IPS-18c (cell line): Measurements from ENCODE around the gene MROH8.

Experiments
- H3K4me3 ChIP-seq: 2 replicates; pipeline ENCODE4 v1.7.0; 2013; ENCODE audit warnings: low read depth, mild to moderate bottlenecking, low read length, moderate library complexity; ENCODE audit not compliant: insufficient read depth
- H3K9me3 ChIP-seq: one replicate; pipeline ENCODE4 v1.6.1; 2013; ENCODE audit warnings: mild to moderate bottlenecking, low read length, moderate library complexity; ENCODE audit not compliant: control insufficient read depth, insufficient read depth

The MROH8 gene

GRCh38 chr20:37202267-37202943 lies 23.1 kb upstream of the MROH8 start:
- no peak overlapping the region for H3K4me3 ChIP-seq
- no peaks in the 10 kb centered on the region for H3K9me3 ChIP-seq

GRCh38 chr20:37201827-37202162 lies 22.4 kb upstream of the MROH8 start:
- Histone ChIP-seq H3K9me3 (no peaks in the 10 kb centered on the region), H3K4me3 (no peak overlapping the region)

- Histone ChIP-seq H3K9me3 (no peaks in the 10 kb centered on the region), H3K4me3 (no peak overlapping the region)
Measured at GRCh38 chr20:37200926-37201826, 21.8 kb upstream of the MROH8 start.

GRCh38 chr20:37200376-37200775 lies 21.0 kb upstream of the MROH8 start:
- no peak overlapping the region for H3K4me3 ChIP-seq
- H3K9me3 ChIP-seq = no peaks in the 10 kb centered on the region

- Histone ChIP-seq H3K9me3 (no peaks in the 10 kb centered on the region), H3K4me3 (no peak overlapping the region)
Measured at GRCh38 chr20:37198932-37199660, 19.7 kb upstream of the MROH8 start.

GRCh38 chr20:37194621-37195417 lies 15.5 kb upstream of the MROH8 start:
- no peak overlapping the region for H3K4me3 ChIP-seq
- no peaks in the 10 kb centered on the region for H3K9me3 ChIP-seq

GRCh38 chr20:37193821-37194220 lies 14.5 kb upstream of the MROH8 start:
- Histone ChIP-seq H3K9me3 (no peaks in the 10 kb centered on the region), H3K4me3 (no peak overlapping the region)

GRCh38 chr20:37193226-37193625 lies 13.9 kb upstream of the MROH8 start:
- no peak overlapping the region for H3K4me3 ChIP-seq
- H3K9me3 ChIP-seq = no peaks in the 10 kb centered on the region

GRCh38 chr20:37192137-37192854 lies 12.9 kb upstream of the MROH8 start:
- no peak overlapping the region for H3K4me3 ChIP-seq
- no peaks in the 10 kb centered on the region for H3K9me3 ChIP-seq

- Histone ChIP-seq H3K9me3 (no peaks in the 10 kb centered on the region), H3K4me3 (no peak overlapping the region)
Measured at GRCh38 chr20:37190354-37191112, 11.2 kb upstream of the MROH8 start.

GRCh38 chr20:37189416-37190016 lies 10.2 kb upstream of the MROH8 start:
- Histone ChIP-seq H3K9me3 (no peaks in the 10 kb centered on the region), H3K4me3 (no peak overlapping the region)

GRCh38 chr20:37188787-37189186 lies 9.4 kb upstream of the MROH8 start:
- Histone ChIP-seq H3K4me3 (no peak overlapping the region), H3K9me3 (no peaks in the 10 kb centered on the region)

- Histone ChIP-seq H3K4me3 (no peak overlapping the region), H3K9me3 (no peaks in the 10 kb centered on the region)
Measured at GRCh38 chr20:37185686-37186085, 6.3 kb upstream of the MROH8 start.

GRCh38 chr20:37179683-37180524 lies 556 bp upstream of the MROH8 start:
- Histone ChIP-seq H3K4me3 (peak overlapping the region; percentile 97), H3K9me3 (no peaks in the 10 kb centered on the region)

GRCh38 chr20:37172836-37173235 lies 6.5 kb downstream of the MROH8 start:
- Histone ChIP-seq H3K4me3 (no peak overlapping the region), H3K9me3 (no peaks in the 10 kb centered on the region)
